Measurements from ENCODE around the gene USP24.

USP24 gene

DNA sequence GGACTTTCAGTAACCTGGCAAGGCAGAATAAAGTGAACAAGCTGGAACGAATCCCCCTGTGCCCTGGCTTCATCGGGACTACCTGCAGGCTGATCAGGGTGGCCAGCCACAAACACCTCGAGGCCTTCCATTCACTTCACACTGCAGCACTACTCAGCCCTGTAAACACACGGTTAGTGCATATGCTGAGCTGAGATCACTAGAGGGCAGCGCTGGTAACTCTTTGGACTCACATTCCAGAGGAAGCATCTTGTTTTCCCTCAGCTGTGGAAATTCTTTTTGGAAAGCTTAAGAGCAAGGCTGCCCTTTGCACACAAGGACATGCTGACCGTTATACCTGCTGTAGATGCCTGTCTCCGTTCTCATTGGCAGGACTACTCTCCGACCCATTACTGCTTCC, 143.7 kb downstream of the USP24 start:
- no peak for DNase-seq (ENCODE audit: low read depth in 2 of 2)

DNA sequence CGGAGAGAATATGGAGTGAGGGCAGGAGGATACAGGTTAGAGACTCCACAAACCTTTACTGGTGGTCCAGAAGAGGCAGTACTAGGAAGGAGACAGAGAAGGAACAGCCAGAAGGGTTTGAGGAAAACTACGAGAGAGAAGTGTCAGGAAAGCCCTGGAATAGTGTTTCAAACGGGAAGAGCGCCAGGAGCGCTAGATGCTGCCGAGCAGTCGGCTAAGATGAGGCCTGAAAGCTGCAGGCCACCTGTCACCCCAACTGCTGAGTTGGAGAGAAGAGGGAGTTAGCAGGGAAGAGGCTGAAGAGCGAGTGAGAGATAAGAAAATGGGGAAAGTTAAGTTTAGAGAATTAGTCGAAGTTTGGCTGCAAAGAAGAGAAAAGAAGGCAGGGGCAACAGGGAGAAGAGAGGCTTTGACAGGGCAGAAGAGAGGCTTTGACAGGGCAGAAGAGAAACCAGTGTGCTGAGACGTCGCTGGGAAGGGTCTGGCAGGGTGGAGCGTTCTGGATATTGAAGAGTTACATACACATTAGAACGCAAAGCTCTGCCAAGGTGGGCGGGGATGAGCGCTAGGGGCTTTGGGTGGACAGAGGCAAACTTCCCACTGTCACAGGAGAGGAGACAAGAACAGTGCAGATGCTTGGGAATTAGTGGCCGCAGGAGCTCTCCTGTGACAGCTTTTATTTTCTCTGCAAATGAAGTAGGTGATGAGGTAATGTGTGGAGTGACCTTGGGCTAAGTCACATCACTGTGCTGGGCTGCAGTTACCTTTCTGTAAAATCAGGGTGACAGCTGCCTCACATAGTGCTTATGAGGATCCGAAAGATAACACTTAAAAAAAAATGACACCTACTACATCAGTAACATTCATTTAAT, 144.6 kb downstream of the USP24 start:
- no peak for DNase-seq (ENCODE audit: low read depth in 2 of 2)

DNA sequence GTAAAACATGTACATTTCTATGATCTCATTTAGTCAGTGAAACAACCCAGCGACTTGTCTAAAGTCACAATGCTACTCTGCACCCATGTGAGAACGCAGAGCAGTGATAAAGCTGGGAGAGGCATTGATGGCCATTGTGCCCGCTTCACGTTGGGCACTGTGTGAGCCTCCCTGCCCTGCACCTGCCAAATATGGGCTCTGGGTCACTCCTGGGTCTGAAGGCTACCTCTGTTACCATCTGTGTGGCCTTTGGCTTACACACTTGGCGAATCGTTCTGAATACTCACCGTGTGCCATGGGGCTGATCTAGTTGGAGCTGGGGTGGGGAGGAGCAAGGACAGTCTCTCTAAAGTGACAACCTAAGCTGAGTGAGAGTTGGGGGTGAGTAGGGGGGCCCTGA, 145.9 kb downstream of the USP24 start:
- no peak for DNase-seq (ENCODE audit: low read depth in 2 of 2)

DNA sequence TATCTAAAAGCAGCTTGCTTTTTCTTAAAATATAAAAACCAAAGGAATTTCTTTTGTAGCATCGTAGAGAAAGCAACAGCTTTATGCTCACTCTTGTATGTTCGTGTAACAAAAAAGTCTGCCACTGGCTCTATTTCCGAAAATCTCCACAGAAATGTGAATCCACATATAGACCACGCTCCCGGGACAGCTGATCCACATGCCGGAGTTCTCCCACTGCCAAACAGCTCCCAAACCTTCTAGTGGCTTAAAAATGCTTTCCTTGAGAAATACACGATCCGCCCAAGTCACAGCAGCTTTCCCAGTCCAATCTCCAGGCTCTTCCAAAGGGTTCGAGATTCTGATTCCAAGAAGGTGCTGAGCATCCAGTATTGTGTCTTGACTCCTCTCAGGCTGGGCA, 146.5 kb downstream of the USP24 start:
- no peak for DNase-seq (ENCODE audit: low read depth in 2 of 2)

DNA sequence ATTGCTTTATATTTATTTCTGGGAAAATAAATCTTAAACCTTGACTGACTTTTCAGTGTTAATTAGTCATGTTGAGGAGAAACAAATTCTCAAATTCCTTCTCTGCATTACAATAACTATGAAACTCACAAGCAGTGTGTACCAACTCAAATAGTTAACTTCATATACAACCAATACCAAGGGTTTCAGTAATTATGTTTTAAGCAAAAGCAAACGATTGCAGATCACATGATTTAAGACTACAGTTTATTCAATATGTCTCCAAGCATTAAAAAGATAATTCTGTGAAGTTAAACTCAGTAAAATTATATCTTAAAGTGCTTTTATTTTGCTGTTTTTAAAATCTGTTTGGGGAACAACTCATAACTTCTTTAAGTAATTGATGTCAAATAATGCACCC, 147.2 kb downstream of the USP24 start:
- no peak for DNase-seq (ENCODE audit: low read depth in 2 of 2)

DNA sequence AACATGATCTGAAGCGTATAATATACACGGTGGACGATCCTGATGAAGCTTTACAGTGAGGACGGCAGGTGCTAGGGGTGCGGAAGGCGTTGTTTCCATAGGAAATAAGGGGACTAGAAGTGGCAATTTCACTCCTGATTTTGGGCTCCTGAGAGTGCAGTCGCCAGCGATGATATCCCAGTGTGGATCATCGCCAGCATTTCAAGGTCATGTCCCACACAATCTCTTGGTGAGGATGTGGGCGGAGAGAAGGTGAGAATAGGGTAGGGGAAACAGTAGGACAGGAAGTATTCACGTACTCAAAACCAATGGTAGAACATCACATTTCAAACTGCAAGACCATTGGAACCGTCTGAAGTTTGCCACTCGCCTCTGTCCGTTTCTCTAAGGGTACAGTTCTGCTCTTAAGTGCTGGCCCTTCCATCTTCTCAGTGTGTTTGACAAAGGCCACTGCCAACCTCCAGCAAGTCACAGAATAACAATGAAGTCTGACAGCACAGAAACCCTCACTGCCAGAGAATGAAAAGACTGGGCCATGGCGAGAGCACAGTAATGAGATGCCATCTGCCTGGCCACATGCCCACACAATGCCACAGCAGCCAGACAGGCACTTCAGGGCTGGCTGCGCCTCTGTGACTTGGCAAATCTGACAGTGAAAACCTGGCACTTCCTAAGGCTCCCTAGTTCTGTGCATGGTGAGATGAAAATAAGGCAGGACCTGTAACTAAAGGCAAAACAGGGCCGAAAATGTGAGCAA, 148.0 kb downstream of the USP24 start:
- DNase-seq (ENCODE audit: low read depth in 2 of 2), result no peak

DNA sequence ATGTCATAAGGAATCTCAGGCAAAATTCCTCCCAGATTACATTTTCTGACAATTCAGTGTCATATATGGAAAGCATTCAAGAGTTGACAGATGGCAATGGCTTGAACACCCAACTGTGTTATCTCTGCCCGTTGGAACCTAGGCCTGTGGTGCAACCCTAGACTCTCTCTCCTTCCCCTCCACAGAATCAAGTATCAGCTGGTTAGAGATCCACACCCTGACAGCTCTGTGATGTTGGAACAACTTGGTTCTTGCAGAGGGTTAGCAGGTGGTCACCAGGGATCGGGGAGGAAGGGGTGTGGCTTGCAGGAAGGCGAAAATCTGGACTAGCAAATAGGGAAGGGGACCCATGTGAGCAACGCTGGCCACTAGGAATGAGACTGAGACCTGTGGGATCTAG, 149.5 kb downstream of the USP24 start:
- no peak for DNase-seq (ENCODE audit: low read depth in 2 of 2)

DNA sequence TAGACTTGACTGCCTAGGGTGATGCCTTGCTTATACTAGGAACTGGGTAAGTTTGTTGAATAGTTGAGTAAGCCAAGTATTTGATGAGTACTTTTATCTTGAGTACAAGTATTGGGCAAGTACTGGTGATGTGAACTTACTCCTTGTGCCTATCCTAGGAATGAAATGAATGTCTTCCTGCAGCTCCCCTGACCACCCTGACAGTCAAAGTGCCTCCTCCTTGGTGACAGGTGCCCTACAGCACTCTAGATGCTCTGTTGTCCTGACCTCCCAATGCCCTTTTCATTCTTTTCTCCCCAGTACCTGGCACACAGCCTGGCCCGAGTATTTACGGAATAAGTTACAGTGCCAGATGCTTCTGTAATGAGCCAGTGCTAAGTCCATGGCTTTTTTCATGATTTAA, 150.3 kb downstream of the USP24 start:
- DNase-seq (ENCODE audit: low read depth in 2 of 2), result no peak

DNA sequence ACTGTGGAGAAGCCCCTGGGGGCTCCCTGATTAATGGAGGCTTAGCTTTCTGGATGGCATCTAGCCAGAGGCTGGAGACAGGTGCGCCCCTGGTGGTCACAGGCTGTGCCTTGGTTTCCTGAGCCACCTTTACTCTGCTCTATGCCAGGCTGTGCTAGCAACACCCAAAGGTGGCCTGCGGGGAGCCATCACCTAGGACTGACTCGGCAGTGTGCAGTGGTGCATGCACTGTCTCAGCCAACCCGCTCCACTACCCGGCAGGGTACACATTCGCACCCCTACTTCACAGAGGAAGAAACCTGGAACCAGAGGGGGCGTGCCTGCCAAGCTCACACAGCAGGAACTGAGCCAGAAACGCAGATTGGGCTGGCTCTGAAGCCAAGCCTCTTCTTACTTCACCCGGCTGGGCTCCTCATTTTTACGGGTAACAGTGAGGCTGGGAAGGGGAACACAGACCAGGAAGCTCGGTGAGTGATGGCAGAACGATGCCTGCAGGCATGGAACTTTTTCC, 151.0 kb downstream of the USP24 start:
- DNase-seq (ENCODE audit: low read depth in 2 of 2), result no peak

DNA sequence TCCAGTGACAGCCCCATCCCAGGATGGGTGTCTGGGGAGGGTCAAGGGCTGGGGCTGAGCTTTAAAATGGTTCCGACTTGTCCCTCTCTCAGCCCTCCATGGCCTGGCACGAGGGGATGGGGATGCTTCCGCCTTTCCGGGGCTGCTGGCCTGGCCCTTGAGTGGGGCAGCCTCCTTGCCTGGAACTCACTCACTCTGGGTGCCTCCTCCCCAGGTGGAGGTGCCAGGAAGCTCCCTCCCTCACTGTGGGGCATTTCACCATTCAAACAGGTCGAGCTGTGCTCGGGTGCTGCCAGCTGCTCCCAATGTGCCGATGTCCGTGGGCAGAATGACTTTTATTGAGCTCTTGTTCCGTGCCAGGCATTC, 151.6 kb downstream of the USP24 start:
- DNase-seq (ENCODE audit: low read depth in 2 of 2), result no peak

DNA sequence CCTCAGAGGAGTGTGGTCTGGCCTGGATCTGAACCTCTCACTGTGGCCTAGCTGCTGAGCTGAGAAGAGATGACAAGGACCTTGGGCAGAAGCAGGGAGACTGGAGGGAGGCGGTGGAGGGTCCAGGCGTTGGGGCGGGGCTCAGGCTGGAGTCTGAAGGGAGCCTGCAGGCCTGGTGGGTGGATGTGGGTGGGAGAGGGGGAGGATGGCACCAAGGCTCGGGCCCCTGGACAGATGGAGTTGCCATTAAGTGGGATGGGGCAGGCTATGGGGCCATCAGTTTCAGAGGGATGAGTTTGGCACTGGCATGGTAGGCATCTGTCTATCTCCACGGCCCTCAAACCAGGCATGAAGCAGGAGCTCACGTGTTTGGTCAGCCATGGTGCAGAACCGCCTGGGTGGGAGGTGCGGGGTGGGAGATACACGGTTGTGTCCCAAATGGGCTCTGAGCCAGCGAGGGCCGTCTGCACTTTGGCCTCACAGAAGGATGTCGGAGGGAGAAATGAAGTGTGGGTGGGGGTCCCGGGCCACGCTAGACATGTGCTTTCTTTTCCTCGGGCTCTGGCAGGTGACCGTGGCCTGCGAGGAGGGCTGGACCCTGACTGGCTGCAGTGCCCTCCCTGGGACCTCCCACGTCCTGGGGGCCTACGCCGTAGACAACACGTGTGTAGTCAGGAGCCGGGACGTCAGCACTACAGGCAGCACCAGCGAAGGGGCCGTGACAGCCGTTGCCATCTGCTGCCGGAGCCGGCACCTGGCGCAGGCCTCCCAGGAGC, 152.2 kb downstream of the USP24 start:
- DNase-seq (ENCODE audit: low read depth in 2 of 2), result no peak

DNA sequence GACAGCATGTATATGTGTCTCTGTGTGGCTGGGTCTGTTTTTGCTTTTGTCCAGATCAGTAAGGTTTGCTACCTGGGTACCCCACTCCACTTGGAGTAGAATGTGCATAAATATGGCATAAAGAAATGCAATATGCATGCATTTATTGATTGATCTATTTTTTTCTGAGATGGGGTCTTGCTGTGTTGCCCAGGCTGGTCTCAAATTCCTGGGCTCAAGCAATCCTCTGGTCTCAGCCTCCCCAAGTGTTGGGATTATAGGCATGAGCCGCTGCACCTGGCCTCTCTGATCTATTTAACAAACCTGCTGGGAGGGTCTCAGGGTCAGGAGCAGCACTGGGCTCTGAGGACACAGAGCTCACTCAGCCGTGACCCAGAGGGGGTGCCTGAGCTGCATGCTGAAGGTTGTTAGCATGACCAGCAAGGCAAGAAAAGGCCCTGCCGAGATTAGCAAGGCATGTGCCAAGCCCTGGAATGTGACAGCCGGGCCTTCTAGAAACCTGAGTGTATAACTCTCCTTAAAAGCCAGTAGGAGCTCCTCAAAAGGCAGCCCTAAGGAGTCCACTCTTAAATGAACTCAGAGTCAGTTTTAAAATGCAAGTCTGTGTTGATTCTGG, 153.3 kb downstream of the USP24 start:
- DNase-seq (ENCODE audit: low read depth in 2 of 2), result no peak

DNA sequence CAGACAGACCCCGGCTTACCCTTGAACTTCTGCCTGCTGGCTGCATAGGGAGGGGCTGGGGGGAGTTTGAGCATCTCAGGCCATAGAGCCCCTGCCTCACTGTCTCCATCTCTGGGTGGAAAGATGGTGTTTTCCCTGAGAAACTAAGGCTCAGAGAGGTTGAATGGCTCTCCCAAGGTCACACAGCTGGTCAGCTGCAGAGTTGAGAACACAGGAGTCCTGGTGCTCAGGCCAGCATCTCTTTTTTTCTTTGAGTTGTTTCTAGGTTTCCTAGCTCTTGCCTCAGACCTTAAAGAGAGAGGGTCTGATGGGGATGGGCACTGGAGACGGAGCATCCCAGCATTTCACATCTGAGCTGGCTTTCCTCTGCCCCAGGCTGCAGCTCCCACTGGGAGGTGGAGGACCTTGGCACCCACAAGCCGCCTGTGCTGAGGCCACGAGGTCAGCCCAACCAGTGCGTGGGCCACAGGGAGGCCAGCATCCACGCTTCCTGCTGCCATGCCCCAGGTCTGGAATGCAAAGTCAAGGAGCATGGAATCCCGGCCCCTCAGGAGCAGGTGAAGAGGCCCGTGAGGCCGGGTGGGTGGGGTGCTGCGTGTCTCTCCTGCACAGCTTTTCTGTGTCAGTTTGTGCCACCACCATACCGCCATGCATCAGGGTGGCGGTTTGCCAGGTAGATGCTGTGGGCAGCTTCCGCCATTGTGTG, 154.0 kb downstream of the USP24 start:
- DNase-seq (ENCODE audit: low read depth in 2 of 2), result no peak

DNA sequence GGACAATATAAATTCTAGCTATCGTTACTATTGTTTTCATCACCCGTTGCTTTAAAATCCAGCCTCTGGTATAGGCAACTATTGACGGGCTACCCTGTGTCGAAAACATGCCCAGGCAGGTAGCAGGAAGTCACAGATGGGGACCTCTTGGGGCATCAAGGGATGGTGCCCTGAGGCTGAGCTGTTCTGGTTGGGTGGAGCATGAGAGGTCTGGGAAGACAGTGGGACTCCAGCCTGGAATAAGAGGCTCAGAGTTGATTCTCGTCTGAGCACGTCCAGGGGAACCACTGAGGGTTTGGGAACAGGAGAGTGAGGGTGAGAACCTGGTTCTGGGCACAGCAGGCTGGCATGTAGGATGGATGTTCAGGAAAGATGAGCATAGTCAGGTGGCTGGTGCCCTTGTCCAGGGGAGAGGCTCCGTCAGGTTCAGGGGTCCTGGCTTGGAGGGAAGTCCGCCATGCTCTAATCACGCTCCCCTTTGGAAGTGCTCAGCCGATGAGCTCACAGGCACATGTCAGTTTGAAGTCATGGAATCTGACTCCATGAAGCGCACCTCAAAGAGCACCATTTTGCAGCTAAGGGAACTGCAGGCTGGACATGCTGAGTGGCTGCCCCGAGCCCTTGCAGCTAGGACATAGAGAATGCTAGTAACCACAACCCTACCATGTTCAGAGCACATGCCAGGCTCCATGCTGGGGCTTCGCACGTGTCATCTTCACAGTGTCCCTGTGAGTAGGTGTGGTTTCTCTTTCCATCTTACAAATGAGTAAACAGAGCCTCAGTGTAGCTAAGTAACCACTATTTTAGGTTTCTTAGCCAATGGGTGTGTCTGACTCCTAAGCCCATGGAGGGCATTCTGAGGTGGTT, 154.8 kb downstream of the USP24 start:
- peak in 1 of 2 donors; percentile 11 for DNase-seq (ENCODE audit: low read depth in 2 of 2)

DNA sequence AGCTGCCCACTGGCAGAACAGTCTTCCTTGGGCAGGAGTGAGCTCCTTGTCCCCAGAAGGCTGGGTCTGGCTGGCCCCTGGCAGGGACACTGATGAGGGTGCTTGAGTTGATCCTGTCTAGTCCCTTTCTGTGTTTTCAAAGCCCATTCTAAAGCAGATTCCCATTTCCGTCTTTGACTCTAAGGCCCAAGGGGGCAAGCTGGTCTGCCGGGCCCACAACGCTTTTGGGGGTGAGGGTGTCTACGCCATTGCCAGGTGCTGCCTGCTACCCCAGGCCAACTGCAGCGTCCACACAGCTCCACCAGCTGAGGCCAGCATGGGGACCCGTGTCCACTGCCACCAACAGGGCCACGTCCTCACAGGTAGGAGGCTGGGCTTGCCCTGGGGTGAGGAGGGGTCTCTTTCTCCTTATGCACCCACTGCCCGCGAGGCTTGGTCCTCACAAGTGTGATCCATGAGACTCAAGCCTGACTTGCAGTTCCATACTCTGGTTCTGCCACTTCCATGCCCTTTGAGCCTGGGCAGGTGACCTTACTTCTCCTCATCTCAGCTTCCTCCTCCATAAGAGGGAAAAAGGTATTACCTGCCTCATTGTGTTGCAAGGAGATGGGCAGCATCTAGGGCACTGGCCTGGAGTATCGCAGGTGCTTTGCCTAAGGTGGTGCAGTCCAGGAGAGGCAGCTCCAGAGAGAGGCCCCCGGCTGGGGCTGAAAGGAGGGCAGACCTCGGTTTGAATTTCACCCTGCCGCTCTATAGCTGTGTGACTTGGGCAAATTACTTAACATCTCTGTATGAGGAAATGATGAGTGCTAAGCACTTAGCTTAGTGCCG, 155.6 kb downstream of the USP24 start:
- no peak for DNase-seq (ENCODE audit: low read depth in 2 of 2)

DNA sequence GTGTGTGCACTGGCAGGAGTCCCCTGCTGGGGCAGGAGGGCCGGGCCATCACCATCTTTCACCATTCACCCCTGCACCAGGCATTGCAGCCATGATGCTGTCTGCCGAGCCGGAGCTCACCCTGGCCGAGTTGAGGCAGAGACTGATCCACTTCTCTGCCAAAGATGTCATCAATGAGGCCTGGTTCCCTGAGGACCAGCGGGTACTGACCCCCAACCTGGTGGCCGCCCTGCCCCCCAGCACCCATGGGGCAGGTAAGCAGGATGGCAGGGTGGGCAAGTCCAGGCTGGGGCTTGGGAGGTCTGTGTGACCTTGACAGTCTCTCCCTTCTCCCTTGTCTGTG, 157.2 kb downstream of the USP24 start:
- no peak for DNase-seq (ENCODE audit: low read depth in 2 of 2)

DNA sequence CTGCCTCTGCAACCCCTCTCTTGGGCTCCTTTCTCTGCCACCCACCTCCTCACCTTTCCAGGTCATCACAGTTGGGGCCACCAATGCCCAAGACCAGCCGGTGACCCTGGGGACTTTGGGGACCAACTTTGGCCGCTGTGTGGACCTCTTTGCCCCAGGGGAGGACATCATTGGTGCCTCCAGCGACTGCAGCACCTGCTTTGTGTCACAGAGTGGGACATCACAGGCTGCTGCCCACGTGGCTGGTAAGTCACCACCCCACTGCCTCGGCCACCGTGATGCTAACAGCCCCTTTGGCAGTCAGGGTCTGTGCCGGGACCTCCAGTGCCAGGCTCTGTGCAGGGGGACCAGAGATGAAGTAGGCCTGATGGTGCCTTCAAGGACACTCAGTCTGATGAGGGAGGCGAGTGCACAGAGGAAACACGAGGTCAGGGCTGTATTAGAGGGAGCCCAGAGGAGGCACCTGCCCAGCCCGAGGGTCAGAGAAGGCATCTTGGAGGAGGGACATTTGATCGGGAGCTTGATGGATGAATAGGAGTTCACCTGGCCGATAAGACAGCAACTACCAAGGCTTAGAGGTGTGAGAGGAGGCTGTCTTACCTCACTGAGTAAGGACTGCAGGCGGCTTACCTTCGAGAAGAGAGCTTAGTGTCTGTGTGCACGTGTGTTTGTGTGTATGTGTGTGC, 157.8 kb downstream of the USP24 start:
- DNase-seq (ENCODE audit: low read depth in 2 of 2), result no peak

DNA sequence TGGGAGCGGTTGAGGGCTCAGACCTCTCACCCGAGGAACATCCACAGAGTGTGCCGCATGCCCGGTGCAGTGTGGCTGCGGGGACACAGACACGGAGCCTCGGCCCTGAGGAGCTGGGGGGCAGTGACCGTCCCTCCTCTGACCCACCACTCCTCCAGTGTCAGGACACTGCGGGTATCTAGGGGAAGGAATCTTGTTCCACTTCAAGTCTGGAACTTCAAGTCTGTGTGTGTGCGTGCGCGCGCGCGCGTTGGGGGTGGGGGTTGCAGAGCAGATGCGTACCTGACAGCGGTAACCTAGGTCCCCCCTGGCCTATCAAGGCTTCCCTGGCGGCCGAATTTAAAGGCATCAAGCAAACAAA, 158.6 kb downstream of the USP24 start:
- DNase-seq (ENCODE audit: low read depth in 2 of 2), result no peak
